AG09319 (cell line): ENCODE measurements around the gene SERP2.

ENCODE experiments used
- DNase-seq: peaks from one replicate; pipeline ENCODE4 v3.0.0-alpha.2; 2010; ENCODE audit warnings: low read depth; ENCODE audit errors: extremely low read depth
- CTCF ChIP-seq: IDR thresholded peaks from 2 replicates; pipeline ENCODE4 v1.5.1; 2011; ENCODE audit warnings: low read depth, mild to moderate bottlenecking, inconsistent platforms, low read length, moderate library complexity

The SERP2 gene

GRCh38 chr13:44434766-44435141, 61.1 kb downstream of the SERP2 start:
- no peak for TF ChIP-seq CTCF
- DNase-seq = no peak

GRCh38 chr13:44435142-44435918, 61.7 kb downstream of the SERP2 start:
- peak; percentile 96 for DNase-seq
- TF ChIP-seq CTCF = no peak

- no peak for DNase-seq
- TF ChIP-seq CTCF = no peak
Observed at GRCh38 chr13:44435919-44436510, 62.4 kb downstream of the SERP2 start.

GRCh38 chr13:44436589-44437337, 63.1 kb downstream of the SERP2 start:
- DNase-seq = peak; percentile 81
- TF ChIP-seq CTCF = no peak

GRCh38 chr13:44437356-44438233, 64.0 kb downstream of the SERP2 start:
- TF ChIP-seq CTCF = peak; percentile 23
- no peak for DNase-seq

- no peak for DNase-seq
- TF ChIP-seq CTCF = no peak
Observed at GRCh38 chr13:44438234-44438579, 64.6 kb downstream of the SERP2 start.
